K562 (cell line): Measurements from ENCODE around the gene LMBR1. TPM values are rescaled to one million over a fixed set of nuclear protein-coding genes. Genes with fewer than 3 reads are reported as not detected.
A peak's percentile ranks its signal among the peaks of the same experiment; 100 is the strongest.

Experiments
- ATF7 ChIP-seq: fragments of 450-650 bp; IDR thresholded peaks from 2 replicates; pipeline ENCODE4 v1.7.1; 2014; ENCODE audit warnings: mild to moderate bottlenecking, moderate library complexity
- FOXJ2 ChIP-seq: fragments of 200-800 bp; sonication (Bioruptor generic); IDR thresholded peaks from 2 replicates; pipeline ENCODE4 v1.6.1; 2016; ENCODE audit warnings: missing genetic modification characterization, missing compliant biosample characterization
- HOMEZ ChIP-seq: fragments of 250-450 bp; sonication (Bioruptor Pico); IDR thresholded peaks from 2 replicates; pipeline ENCODE4 v1.4.0; 2020; ENCODE audit warnings: mild to moderate bottlenecking, moderate library complexity
- NR1H2 ChIP-seq: sonication (generic); formaldehyde crosslinking; IDR thresholded peaks from 2 replicates; pipeline ENCODE4 v1.4.0; 2020; ENCODE audit warnings: mild to moderate bottlenecking, missing genetic modification reagents
- RAD21 ChIP-seq, 2 experiments: fragments of 250-450 bp in 1 of 2; fragments of 450-650 bp in 1 of 2; sonication (Bioruptor Pico) in 1 of 2; formaldehyde crosslinking in 1 of 2; IDR thresholded peaks in 1 of 2; conservative IDR thresholded peaks in 1 of 2; 2 replicates each; pipeline versions ENCODE4 v1.4.0 to v1.8.0; 2020 to 2022; ENCODE audit warnings: mild to moderate bottlenecking in 2 of 2, moderate library complexity in 1 of 2
- SMARCA4 ChIP-seq: fragments of 450-650 bp; IDR thresholded peaks from 2 replicates; pipeline ENCODE4 v1.6.1; 2016
- ZBTB40 ChIP-seq, 2 experiments: fragments of 450-650 bp in 1 of 2; sonication (generic) in 1 of 2; formaldehyde crosslinking in 1 of 2; IDR thresholded peaks; 2 replicates each; pipeline versions ENCODE4 v1.7.1 to v1.9.0; 2016 to 2022; ENCODE audit warnings: inconsistent platforms in 1 of 2, mild to moderate bottlenecking in 1 of 2, missing genetic modification reagents in 1 of 2
- ZFP1 ChIP-seq: fragments of 450-650 bp; formaldehyde crosslinking; IDR thresholded peaks from 2 replicates; pipeline ENCODE4 v1.4.0; 2020; ENCODE audit warnings: mild to moderate bottlenecking, mixed read lengths
- ZNF41 ChIP-seq: fragments of 250-450 bp; sonication (Bioruptor Pico); conservative IDR thresholded peaks from 2 replicates; pipeline ENCODE4 v1.4.0; 2020; ENCODE audit warnings: mild to moderate bottlenecking
- ZNF609 ChIP-seq: sonication (generic); formaldehyde crosslinking; IDR thresholded peaks from 2 replicates; pipeline ENCODE4 v1.8.1; 2023; ENCODE audit warnings: missing genetic modification reagents, mild to moderate bottlenecking, borderline replicate concordance
- polyA plus RNA-seq, 8 experiments: library from polyadenylated mRNA; depleted of rRNA in 4 of 8; stranded (reverse) in 5 of 8; unstranded in 3 of 8; fragments of >200 nt; fragmentation: Nextera tagmentation in 2 of 8; fragmentation: Illumina TruSeq in 1 of 8; extraction: Ambion mirVana in 2 of 8; extraction: Trizol in 1 of 8; gene quantifications; 2 replicates each; pipeline versions ENCODE4 v1.2.1 to v1.2.3, GENCODE V29; 2011 to 2014; ENCODE audit warnings: inconsistent platforms in 1 of 8, missing spikeins in 1 of 8
- total RNA-seq, 7 experiments: library from RNA; depleted of rRNA in 6 of 7; stranded (reverse); fragments of >200 nt in 6 of 7; fragmentation: Illumina TruSeq in 2 of 7; extraction: Trizol in 2 of 7; gene quantifications; 2 replicates each; pipeline versions ENCODE4 v1.2.1 to v1.2.3, GENCODE V29; 2011 to 2021; ENCODE audit warnings: low replicate concordance in 1 of 7

The LMBR1 gene
- total and polyA plus RNA-seq, 9 of the 15 experiments (the other 6 are each of a cell fraction or from before 2014, with no cell fraction given), result 7.7 to 90.0 (median 59.9) TPM

- TF ChIP-seq RAD21 (CRISPR knock-in tag; conservative IDR thresholded peaks at IDR 0.05 in 1 of 2, IDR thresholded peaks at IDR 0.05 in 1 of 2), result peak in 1 of 2 experiments; percentile 55; a peak in 3 of 4 replicates
- TF ChIP-seq HOMEZ (CRISPR knock-in tag), result no peak
- TF ChIP-seq ZBTB40 (IDR thresholded peaks at IDR 0.05), result no peak
- TF ChIP-seq ZBTB40 (CRISPR knock-in tag; IDR thresholded peaks at IDR 0.05), result no peak
- no peak for TF ChIP-seq ZFP1
- no peak for TF ChIP-seq SMARCA4
- no peak for TF ChIP-seq ZNF609 (CRISPR knock-in tag)
- peak; percentile 53; the same call in 1 of the 2 replicates for TF ChIP-seq ATF7
- peak; percentile 58; the same call in 1 of the 2 replicates for TF ChIP-seq ZNF41
- no peak for TF ChIP-seq NR1H2
- TF ChIP-seq FOXJ2, result no peak
Measured at GRCh38 chr7:156895024-156895780, 2.2 kb upstream of the LMBR1 start (continued).
